Endothelial cell of umbilical vein (primary cell): ENCODE results near the gene FILIP1L. TPM values are rescaled to one million over a fixed set of nuclear protein-coding genes. Genes with fewer than 3 reads are reported as not detected.

Experiments
- BruUV-seq: library from RNA; stranded (reverse); fragments of 400-500 nt; replicated peaks from 2 replicates; lab custom pipeline; 2021; lab: Mats Ljungman, UMichigan
- CTCF ChIA-PET: fragments of 300-600, 350-600 bp; sonication (Branson Sonifier 250); formaldehyde crosslinking; loops from one replicate; lab custom pipeline; 2021; ENCODE audit warnings: antibody characterized with exemption, inconsistent platforms; lab: Charles Lee
- POLR2A ChIA-PET: fragments of 300-600, 350-600 bp; sonication (Branson Sonifier 250); formaldehyde crosslinking; loops from one replicate; lab custom pipeline; 2021; ENCODE audit warnings: antibody characterized with exemption, inconsistent platforms; lab: Charles Lee
- DNase-seq: peaks from one replicate; pipeline ENCODE4 v3.0.0-alpha.2; 2011; ENCODE audit warnings: low read depth, low spot score
- FAIRE-seq: peaks from 2 replicates; lab custom pipeline; 2011; peaks lifted over from hg19 to GRCh38; lab: Jason Lieb, UNC
- H2AFZ ChIP-seq: 2 replicates; pipeline ENCODE4 v1.6.0; 2012; ENCODE audit warnings: low read depth, low read length, control low read depth, inconsistent platforms
- H3K27ac ChIP-seq: 2 replicates; pipeline ENCODE4 v1.5.1; 2011; ENCODE audit warnings: low read depth, mild to moderate bottlenecking, control low read depth, low read length, moderate library complexity; ENCODE audit not compliant: insufficient read depth
- H3K27me3 ChIP-seq, 2 experiments: 2 replicates each; pipeline versions ENCODE4 v1.6.0 to v1.6.1; 2011; ENCODE audit warnings: low read length in 2 of 2, mixed read lengths in 1 of 2; ENCODE audit not compliant: control insufficient read depth in 2 of 2, insufficient read depth in 2 of 2
- H3K36me3 ChIP-seq, 2 experiments: 2 replicates in 1 of 2; 3 replicates in 1 of 2; pipeline ENCODE4 v1.5.1; 2011; ENCODE audit warnings: low read length in 2 of 2, mild to moderate bottlenecking in 1 of 2, moderate library complexity in 1 of 2; ENCODE audit not compliant: control insufficient read depth in 2 of 2, insufficient read depth in 2 of 2; ENCODE audit errors: extremely low read depth in 1 of 2
- H3K4me1 ChIP-seq: 3 replicates; pipeline ENCODE4 v1.5.1; 2011; ENCODE audit warnings: mild to moderate bottlenecking, low read length; ENCODE audit not compliant: control insufficient read depth, insufficient read depth; ENCODE audit errors: extremely low read depth
- H3K4me2 ChIP-seq: 2 replicates; pipeline ENCODE4 v1.6.1; 2011; ENCODE audit warnings: low read length, control low read depth, mixed read lengths; ENCODE audit not compliant: insufficient read depth
- H3K4me3 ChIP-seq, 3 experiments: fragments of 200-600 bp in 1 of 3; sonication (generic), shearing (Covaris generic) in 1 of 3; replicated peaks in 1 of 3; 2 replicates each; pipeline ENCODE4 v1.5.1; 2011 to 2016; ENCODE audit warnings: control low read depth in 3 of 3, low read length in 3 of 3, mild to moderate bottlenecking in 2 of 3, inconsistent platforms in 1 of 3, low read depth in 1 of 3, moderate library complexity in 1 of 3; ENCODE audit not compliant: insufficient read depth in 1 of 3
- H3K79me2 ChIP-seq: 2 replicates; pipeline ENCODE4 v1.6.0; 2012; ENCODE audit warnings: low read length, inconsistent platforms; ENCODE audit not compliant: control insufficient read depth, insufficient read depth
- H3K9ac ChIP-seq: replicated peaks from 2 replicates; pipeline ENCODE3; 2011; ENCODE audit warnings: low read length, control low read depth; ENCODE audit not compliant: insufficient read depth; ENCODE audit errors: extremely low read depth
- H3K9me1 ChIP-seq: replicated peaks from 3 replicates; pipeline ENCODE4 v1.6.0; 2011; ENCODE audit warnings: mild to moderate bottlenecking, low read length; ENCODE audit not compliant: control insufficient read depth, insufficient read depth; ENCODE audit errors: extremely low read depth
- H3K9me3 ChIP-seq: replicated peaks from 2 replicates; pipeline ENCODE4 v1.5.1; 2012; ENCODE audit warnings: low read length, inconsistent platforms; ENCODE audit not compliant: control insufficient read depth, insufficient read depth
- H4K20me1 ChIP-seq: replicated peaks from 2 replicates; pipeline ENCODE3; 2011; ENCODE audit warnings: mild to moderate bottlenecking, low read length; ENCODE audit not compliant: control insufficient read depth, insufficient read depth; ENCODE audit errors: extremely low read depth
- CTCF ChIP-seq, 2 donors: IDR thresholded peaks; 1 replicate in 1 of 2; 2 replicates in 1 of 2; pipeline ENCODE4 v1.5.1; 2011; ENCODE audit warnings: low read length in 2 of 2, mild to moderate bottlenecking in 2 of 2, moderate library complexity in 2 of 2, control low read depth in 1 of 2, inconsistent platforms in 1 of 2, low read depth in 1 of 2; ENCODE audit not compliant: insufficient read depth in 1 of 2; ENCODE audit errors: extremely low read depth in 1 of 2
- EZH2 ChIP-seq: IDR thresholded peaks from 2 replicates; pipeline ENCODE4 v1.6.1; 2012; ENCODE audit warnings: borderline replicate concordance, low read depth, mild to moderate bottlenecking, moderate library complexity, low read length, inconsistent platforms; ENCODE audit not compliant: severe bottlenecking
- FOS ChIP-seq: IDR thresholded peaks from 2 replicates; pipeline ENCODE4 v1.6.1; 2011; ENCODE audit warnings: mild to moderate bottlenecking, low read length, moderate library complexity, borderline replicate concordance; ENCODE audit not compliant: insufficient read depth
- GATA2 ChIP-seq: IDR thresholded peaks from 2 replicates; pipeline ENCODE4 v1.7.0; 2011; ENCODE audit warnings: low read depth, mild to moderate bottlenecking, moderate library complexity, mixed read lengths, low read length; ENCODE audit not compliant: insufficient read length, insufficient read depth
- JUN ChIP-seq: IDR thresholded peaks from 2 replicates; pipeline ENCODE4 v1.6.1; 2011; ENCODE audit warnings: borderline replicate concordance, low read depth; ENCODE audit not compliant: insufficient read length, insufficient read depth
- MAX ChIP-seq: IDR thresholded peaks from 2 replicates; pipeline ENCODE4 v1.6.1; 2011; ENCODE audit not compliant: insufficient read depth, insufficient read length
- MYC ChIP-seq: IDR thresholded peaks from one replicate; pipeline ENCODE4 v1.6.1; 2011; ENCODE audit warnings: mild to moderate bottlenecking, low read depth, low read length
- POLR2A ChIP-seq: IDR thresholded peaks from 2 replicates; pipeline ENCODE4 v1.6.1; 2012; ENCODE audit warnings: low read depth, mild to moderate bottlenecking, control low read depth, low read length
- POLR2AphosphoS5 ChIP-seq: IDR thresholded peaks from 2 replicates; pipeline ENCODE4 v1.6.1; 2012; ENCODE audit warnings: low read depth, mild to moderate bottlenecking, control low read depth, low read length, moderate library complexity; ENCODE audit not compliant: insufficient read depth
- dilution Hi-C: fragments of 300-500 bp; cut with MboI; formaldehyde crosslinking; loops from one replicate; pipeline ENCODE4 v1.15.0; 2019; ENCODE audit warnings: low sequenced_read_pairs; ENCODE audit not compliant: extremely low pct_ligation_motif_present
- intact Hi-C: fragments of 100-400 bp; cut with micrococcal nuclease; formaldehyde crosslinking; loops from one replicate; pipeline ENCODE4 v1.10.0; 2022
- polyA plus RNA-seq, 4 experiments: library from polyadenylated mRNA; depleted of rRNA in 3 of 4; stranded (reverse) in 3 of 4; unstranded in 1 of 4; fragments of >200 nt; gene quantifications; 2 replicates each; pipeline versions ENCODE4 v1.2.1 to v1.2.3, GENCODE V29; 2011 to 2012; ENCODE audit warnings: missing spikeins in 1 of 4
- total RNA-seq: library from RNA; stranded (reverse); gene quantifications from 2 replicates; pipeline ENCODE4 v1.2.3, GENCODE V29; 2021

FILIP1L gene
- total and polyA plus RNA-seq, 2 donors (not counting 3 experiments of a cell fraction or from before 2014, with no cell fraction given) = 26.0 to 29.9 TPM

- no peak overlapping the region for H3K4me3 ChIP-seq
- dilution Hi-C loops (no loop called here), intact Hi-C loops (no loop called here)
- H3K9me1 ChIP-seq = no peaks in the 10 kb centered on the region
- no peak overlapping the region for H3K27ac ChIP-seq
- FAIRE-seq (no peak), DNase-seq (no peak)
- H3K36me3 ChIP-seq = no peaks in the 10 kb centered on the region
- no peaks in the 10 kb centered on the region for H3K27me3 ChIP-seq
- no peak overlapping the region for H2AFZ ChIP-seq
- no peaks in the 10 kb centered on the region for H4K20me1 ChIP-seq
- H3K4me1 ChIP-seq = peaks cover 3% of the 10 kb centered on the region
- CTCF ChIA-PET = interaction anchor here (1.3 to 3.1 kb wide), 3 partner anchors 9 to 222 kb away, joined by 4 to 13 read pairs (median 5); no protein-coding TSS in a partner anchor
- no peaks in the 10 kb centered on the region for H3K79me2 ChIP-seq
- TF ChIP-seq CTCF (IDR thresholded peaks at IDR 0.05; ENCODE audit: extremely low read depth in 1 of 2, insufficient read depth in 1 of 2, low read depth in 1 of 2, low read length in 2 of 2) (no peak), POLR2AphosphoS5 (no peak), EZH2 (no peak), GATA2 (no peak), JUN (no peak), MYC (no peak), MAX (no peak), POLR2A (no peak), FOS (no peak)
- no peak overlapping the region for H3K9ac ChIP-seq
- BruUV-seq = no TSS peak
- no peak overlapping the region for H3K4me2 ChIP-seq
- no peaks in the 10 kb centered on the region for H3K9me3 ChIP-seq
- POLR2A ChIA-PET = no interaction called here
Measured at GRCh38 chr3:100032243-100032642, 82.1 kb downstream of the FILIP1L start.
